ENCODE results near the gene LCN12. TPM values are rescaled to one million over a fixed set of nuclear protein-coding genes. Genes with fewer than 3 reads are reported as not detected.

LCN12 gene
- total RNA-seq, 1 experiment from 2014 or later, result 2.1 TPM

DNA sequence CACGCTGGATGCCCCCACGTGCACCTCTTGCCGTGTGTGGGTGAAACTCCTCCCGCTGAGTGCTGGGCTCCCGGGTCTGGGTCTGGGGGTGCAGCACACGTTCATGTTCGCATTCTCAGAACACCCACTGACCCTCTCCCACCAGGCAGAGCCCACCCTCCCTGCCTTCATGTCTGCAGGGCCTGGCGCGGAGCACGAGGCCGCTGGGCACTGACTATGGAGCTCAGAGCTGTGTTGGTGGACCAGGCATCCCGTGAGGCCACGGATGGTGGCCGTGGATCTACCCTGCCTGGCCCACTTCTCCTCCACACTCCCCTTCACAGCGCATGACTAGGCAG is 8.8 kb downstream of the LCN12 start:
- H2BK15ac ChIP-seq (ENCODE audit: low read depth, low read length), result no peak overlapping the region
- H3K27ac ChIP-seq (ENCODE audit: insufficient read length, low read depth, low read length), result no peak overlapping the region
- no peak overlapping the region for H3K56ac ChIP-seq (ENCODE audit: insufficient read length, low read depth, low read length)
- peaks cover 6% of the 10 kb centered on the region in 2 experiments; a peak in 4 of 5 replicates for H3K9me3 Mint-ChIP-seq
- no peaks in the 10 kb centered on the region for H3K79me1 ChIP-seq (ENCODE audit: insufficient read depth, low read depth, low read length, poor library complexity, severe bottlenecking)
- no peak overlapping the region for H3K18ac ChIP-seq (ENCODE audit: insufficient read length, low read depth, low read length)
- no peak for TF ChIP-seq CTCF (conservative IDR thresholded peaks at IDR 0.05)
- no peaks in the 10 kb centered on the region; a peak in 1 of 7 replicates for H3K36me3 Mint-ChIP-seq (ENCODE audit: insufficient read depth in 1 of 3, low read depth in 3 of 3)
- no peak overlapping the region for H4K8ac ChIP-seq (replicated peaks; ENCODE audit: insufficient read length, low read depth, low read length)
- DNase-seq, result no peak
- H2BK120ac ChIP-seq (ENCODE audit: low read depth, low read length, poor library complexity, severe bottlenecking), result no peak overlapping the region
- H2BK5ac ChIP-seq (ENCODE audit: insufficient read length, low read length), result no peak overlapping the region
- H4K5ac ChIP-seq (ENCODE audit: insufficient read length, low read depth, low read length), result no peak overlapping the region
- H3K23ac ChIP-seq (ENCODE audit: insufficient read length, low read depth, low read length), result no peak overlapping the region
- H3K4me1 ChIP-seq (ENCODE audit: insufficient read depth, low read length), result peaks cover 2% of the 10 kb centered on the region; the same call in 1 of the 2 replicates
- H2AFZ ChIP-seq (ENCODE audit: low read length), result no peak overlapping the region
- H3K4me2 ChIP-seq (ENCODE audit: insufficient read depth, insufficient read length, low read length), result no peak overlapping the region
- no peaks in the 10 kb centered on the region for H3K9me3 ChIP-seq (ENCODE audit: control insufficient read depth, low read depth, low read length)
- H3K14ac ChIP-seq (ENCODE audit: insufficient read depth, low read length), result no peak overlapping the region
- WGBS (ENCODE audit: extremely low coverage, insufficient read length, low lambda C conversion rate), result no CpG with 5 or more reads among the region's 15 CpGs
- no peak overlapping the region for H3K27ac Mint-ChIP-seq
- no peak overlapping the region for H2BK20ac ChIP-seq (ENCODE audit: low read depth, low read length, poor library complexity, severe bottlenecking)
- H3K79me2 ChIP-seq (ENCODE audit: insufficient read depth, low read length), result no peaks in the 10 kb centered on the region
- H3K9ac ChIP-seq (ENCODE audit: extremely low read depth, insufficient read length, low read length), result no peak overlapping the region
- no peaks in the 10 kb centered on the region for H3K23me2 ChIP-seq (ENCODE audit: insufficient read length, low read depth, low read length, poor library complexity, severe bottlenecking)
- no peak overlapping the region for H4K91ac ChIP-seq (ENCODE audit: insufficient read length, low read depth, low read length)
- peaks cover 3 to 9% of the 10 kb centered on the region in 2 experiments for H3K4me1 Mint-ChIP-seq
- H3T11ph ChIP-seq (ENCODE audit: low read length), result no peak overlapping the region
- no peaks in the 10 kb centered on the region for H3K27me3 ChIP-seq (ENCODE audit: insufficient read depth, low read length)
- no peak overlapping the region for H3K4me3 Mint-ChIP-seq
- peaks cover 2% of the 10 kb centered on the region for H4K20me1 ChIP-seq (ENCODE audit: control insufficient read depth, insufficient read depth, insufficient read length)
- peaks cover 16% of the 10 kb centered on the region for H3K27me3 Mint-ChIP-seq (ENCODE audit: low read depth)
- H2AK5ac ChIP-seq (ENCODE audit: insufficient read length, low read length), result no peak overlapping the region
- H2BK12ac ChIP-seq (ENCODE audit: insufficient read length, low read depth, low read length), result no peak overlapping the region
- no peak overlapping the region for H3K4ac ChIP-seq (ENCODE audit: low read depth, low read length)
